H4 (cell line): ENCODE results near the gene ISL1. TPM values are rescaled to one million over a fixed set of nuclear protein-coding genes. Genes with fewer than 3 reads are reported as not detected.
A peak's percentile ranks its signal among the peaks of the same experiment; 100 is the strongest.

Source experiments
- DNase-seq: peaks from one replicate; pipeline ENCODE4 v3.0.0-alpha.2; 2015; ENCODE audit warnings: low spot score
- total RNA-seq: library from RNA; depleted of rRNA; stranded (reverse); fragments of >200 nt; shearing (Covaris generic); gene quantifications from 2 replicates; pipeline ENCODE4 v1.2.3, GENCODE V29; 2014

The ISL1 gene
- total RNA-seq, 1 experiment from 2014 or later: 4.6 TPM

DNA sequence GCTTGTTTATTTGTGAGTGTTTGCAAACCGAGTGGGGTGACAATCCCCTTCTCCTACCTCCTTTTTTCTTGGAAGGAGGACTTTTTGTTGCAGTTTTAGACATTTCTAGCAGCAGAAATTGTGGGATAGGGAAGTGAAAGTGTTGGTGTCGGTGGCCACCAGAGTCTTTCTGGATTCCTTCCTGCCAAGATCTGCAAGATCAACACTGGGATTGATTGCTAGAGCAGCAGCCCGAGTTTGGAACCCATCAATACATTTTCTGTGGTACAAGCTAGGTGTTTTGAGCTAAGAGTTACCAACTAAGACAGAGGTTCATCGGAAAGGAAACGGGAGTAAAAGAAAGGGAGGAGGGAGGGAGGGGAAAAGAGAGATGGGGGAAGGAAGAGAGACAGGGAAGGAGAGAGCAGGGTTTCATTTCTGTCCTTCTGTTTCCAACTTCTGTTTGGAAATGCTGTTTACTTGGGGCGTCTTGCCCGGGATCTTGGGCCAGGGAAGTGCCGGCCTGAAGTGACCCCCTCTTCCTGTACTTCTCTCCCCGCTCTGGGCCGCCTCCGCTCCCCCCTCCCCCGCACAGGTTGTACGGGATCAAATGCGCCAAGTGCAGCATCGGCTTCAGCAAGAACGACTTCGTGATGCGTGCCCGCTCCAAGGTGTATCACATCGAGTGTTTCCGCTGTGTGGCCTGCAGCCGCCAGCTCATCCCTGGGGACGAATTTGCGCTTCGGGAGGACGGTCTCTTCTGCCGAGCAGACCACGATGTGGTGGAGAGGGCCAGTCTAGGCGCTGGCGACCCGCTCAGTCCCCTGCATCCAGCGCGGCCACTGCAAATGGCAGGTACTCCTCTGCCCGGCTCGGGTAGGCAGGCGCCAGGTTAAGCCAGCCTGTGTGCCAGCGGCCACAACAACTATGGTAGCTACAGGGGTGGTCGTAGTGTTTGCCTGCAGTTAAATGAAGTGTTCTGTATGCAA, 4.0 kb downstream of the ISL1 start:
- DNase-seq: no peak

DNA sequence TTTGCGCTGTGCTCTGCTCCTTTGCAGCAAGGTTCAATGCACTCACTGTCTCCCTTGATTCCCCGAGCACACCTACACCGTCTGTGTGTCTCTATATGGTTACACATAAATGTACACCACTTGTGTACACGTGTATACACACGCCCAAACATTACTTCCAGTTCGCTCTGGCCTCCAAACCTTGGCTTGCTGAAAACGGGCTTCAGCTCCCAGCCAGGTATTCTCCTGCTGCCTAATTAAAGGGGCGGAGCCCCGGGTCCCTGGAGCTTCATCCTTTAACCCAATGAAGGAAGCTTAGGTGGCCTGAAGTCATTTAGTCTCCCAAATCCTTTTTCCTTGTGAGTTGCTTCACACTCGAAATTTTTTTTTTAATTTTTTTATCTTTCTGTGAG, 4.6 kb downstream of the ISL1 start:
- DNase-seq: no peak

DNA sequence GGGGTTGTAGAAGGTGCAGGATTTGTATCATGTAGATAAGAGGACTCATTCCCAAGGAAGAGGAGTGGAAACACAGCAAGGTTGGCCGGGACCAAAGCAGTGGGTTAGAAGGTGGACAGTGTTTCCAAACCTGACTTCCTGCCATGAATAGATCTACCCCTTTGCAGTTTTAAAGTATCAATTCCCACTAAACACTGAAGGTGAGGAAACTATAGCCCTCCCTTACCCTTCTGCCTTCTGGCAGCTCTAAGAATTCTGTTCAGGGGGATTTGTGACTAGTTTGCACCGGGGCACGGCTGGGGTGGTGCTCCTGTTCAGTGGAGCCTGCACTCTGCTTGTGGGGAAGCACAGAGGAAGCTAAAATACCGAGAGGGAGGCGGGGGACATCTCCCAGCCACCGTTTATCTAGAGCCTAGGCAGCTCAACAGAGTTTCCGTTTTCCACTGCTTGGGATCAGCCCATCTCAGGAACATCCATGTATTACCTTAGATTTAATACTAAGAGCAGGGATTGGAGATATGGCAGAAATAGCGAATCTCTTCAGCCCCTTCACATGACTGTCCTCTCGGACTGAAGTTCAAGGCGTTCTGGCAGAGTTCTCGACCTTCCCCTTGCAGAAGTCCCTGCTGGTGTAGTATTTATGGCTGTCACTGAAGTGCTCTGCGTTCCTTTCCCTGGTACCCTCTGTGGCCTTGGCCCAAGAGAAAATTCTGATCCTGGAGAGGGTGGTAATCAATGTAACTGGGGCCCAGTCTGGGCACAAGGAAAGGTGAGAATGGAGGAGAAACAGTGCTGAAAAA, 5.4 kb downstream of the ISL1 start:
- no peak for DNase-seq

DNA sequence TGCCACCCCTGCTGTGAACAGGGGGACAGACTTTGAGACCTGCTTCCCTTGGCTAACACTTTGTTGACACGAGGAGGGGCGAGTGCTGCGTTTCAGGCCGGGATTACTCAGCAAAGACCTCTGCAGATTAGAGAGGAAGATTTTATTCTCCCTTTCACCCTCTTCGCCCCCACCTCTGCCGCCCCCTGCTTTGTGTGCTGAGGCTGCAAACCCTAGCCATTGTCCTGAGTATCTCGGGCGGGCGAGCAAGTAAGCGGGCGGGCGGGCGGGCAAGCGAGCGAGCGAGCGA, 6.0 kb downstream of the ISL1 start:
- no peak for DNase-seq

DNA sequence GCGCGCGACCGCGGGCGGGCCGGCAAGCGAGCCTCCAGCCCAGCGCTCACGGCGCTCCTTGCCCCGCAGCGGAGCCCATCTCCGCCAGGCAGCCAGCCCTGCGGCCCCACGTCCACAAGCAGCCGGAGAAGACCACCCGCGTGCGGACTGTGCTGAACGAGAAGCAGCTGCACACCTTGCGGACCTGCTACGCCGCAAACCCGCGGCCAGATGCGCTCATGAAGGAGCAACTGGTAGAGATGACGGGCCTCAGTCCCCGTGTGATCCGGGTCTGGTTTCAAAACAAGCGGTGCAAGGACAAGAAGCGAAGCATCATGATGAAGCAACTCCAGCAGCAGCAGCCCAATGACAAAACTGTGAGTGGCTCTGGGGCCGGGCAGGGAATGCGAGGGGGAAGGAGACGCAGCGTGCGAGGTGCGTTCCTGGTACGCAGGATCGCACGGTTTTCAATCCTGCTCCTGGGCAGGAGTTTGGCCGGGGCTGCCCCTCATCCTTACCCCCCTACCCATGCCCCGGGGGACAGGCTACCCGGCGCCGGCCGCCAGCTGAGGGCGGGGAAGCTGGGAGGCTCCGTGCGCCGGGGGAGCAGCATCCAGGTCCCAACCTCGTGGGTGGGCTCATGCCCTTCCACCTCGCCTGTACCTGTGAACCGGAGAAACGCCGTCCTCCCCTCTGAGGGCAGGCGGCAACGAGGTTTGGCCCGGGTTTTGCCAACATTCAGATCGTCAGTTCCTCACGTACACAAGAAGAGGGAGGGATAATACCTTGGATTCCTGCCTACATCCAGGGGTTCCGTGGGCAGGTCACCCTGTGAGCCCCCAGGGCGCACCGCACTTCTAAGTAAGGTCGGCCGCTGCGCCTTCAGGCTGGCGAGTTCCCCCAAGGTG, 6.6 kb downstream of the ISL1 start:
- DNase-seq: no peak

DNA sequence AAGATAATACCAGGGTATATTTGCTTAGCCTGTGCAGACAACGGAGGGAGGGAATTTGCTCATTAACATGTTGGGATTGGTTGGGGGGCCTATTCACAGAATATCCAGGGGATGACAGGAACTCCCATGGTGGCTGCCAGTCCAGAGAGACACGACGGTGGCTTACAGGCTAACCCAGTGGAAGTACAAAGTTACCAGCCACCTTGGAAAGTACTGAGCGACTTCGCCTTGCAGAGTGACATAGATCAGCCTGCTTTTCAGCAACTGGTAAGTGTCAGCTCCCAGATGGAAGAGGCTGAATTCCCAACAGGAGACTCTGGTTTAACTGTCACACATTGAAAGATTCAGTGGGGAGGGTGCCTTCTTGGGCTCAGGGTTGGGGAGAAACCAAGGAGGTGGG, 7.9 kb downstream of the ISL1 start:
- DNase-seq: no peak

DNA sequence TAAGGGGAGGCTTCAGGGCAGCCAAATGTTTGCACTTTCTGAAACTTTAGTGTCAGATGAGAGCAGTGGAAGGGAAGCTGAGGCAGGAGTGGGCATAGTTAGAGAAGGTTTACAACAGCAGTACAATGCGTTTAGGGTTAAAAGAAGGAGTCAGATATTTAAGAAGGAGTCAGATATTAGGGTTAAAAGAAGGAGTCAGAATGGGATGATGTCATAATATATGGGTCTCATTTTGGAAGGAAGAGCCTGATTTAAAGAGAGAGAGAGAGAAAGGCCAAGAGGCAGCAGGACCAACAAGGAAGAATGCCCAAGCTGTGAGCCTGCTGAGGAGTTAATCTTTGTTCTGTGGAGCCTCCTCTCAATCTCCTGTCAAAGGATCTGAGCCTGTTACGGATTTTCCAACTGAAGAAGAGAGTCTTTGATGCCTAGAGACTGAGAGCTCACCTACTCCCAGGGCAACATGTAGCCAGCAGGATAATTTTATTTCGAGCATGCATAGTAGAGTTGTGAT, 9.5 kb downstream of the ISL1 start:
- no peak for DNase-seq

DNA sequence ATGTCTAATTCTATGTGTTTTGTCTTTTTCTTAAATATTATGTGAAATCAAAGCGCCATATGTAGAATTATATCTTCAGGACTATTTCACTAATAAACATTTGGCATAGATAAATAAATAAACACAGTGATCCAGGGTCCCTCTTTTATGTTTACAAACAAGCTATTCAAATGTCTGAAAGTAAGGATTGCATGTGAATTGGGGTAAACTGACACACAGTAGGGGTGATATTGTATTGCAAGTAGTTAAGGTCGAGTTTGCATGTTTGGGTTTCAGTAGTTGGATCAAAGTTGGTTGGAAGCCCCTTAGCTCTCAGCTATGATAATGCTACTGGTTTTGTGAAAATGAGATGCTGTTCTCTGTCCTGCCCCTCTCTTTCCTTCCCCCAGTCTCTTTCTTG, 11.4 kb downstream of the ISL1 start:
- no peak for DNase-seq

DNA sequence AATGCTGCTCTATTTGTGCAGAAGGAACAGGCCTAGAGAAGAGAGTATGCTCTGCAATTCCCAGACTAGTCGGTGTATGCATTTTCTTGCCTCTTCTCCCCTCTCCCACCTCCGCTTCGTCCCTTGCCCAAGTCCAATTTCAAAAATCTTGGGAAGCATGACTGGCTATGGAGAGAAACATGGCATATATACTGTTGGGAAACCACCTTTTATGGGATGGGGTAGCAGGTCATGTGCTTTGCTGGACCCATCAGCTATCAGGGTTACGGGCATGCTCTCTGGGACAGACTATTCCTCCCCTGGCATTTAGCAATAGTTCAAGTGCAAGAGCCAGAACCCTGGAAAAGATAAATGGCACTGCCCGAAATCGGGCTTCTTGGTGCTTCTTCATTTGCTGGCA, 12.0 kb downstream of the ISL1 start:
- no peak for DNase-seq

DNA sequence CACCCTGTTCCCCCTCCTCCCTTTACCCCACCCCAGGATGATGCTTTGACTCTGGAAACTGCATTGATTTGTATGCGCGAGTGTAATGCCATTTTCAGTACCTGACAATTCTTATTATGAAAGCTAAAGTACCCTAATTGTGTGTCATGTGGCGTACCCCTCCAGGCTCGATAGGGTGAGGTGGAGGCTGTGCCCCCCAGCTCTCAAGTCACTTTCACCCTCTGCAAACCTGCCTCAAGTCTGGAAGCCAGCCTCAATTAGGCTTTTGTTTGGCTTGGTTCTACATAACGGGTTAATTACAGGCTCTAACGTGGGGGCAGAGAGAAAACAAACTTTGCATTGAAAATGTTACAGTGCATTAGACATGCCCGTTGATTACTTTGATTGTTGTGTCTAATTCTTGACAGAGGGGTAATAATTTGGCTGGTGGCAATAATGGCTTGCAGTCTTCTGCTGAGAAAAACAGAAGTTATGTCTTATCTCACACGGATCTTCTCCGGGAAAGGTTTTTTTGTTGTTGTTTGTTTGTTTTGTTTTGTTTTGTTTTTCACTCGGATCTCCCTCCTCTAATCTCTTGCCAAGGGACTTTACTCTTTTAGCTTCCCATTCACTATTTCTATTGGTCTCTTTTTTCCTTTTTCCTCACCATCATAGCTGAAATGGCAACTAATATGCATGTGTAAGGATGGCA, 12.6 kb downstream of the ISL1 start:
- no peak for DNase-seq

DNA sequence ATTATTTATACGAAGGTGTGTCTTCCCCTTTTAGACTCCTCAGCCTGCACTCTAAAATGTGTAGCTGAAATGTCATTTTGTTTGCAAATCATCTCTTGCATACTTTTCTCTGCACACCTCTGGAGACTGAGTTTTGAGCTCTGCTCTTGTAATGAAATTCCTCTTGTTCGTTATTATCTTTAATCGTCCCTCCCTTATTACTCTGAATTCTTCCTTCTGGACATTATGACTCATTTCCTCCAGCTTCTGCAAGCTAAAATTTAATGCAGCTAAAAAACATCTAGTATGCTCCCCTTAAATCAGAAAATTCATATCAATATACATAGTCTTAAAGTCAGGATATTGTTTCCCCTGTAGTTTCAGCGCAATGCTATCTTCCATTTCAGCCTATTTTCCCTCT, 13.5 kb downstream of the ISL1 start:
- DNase-seq: no peak

DNA sequence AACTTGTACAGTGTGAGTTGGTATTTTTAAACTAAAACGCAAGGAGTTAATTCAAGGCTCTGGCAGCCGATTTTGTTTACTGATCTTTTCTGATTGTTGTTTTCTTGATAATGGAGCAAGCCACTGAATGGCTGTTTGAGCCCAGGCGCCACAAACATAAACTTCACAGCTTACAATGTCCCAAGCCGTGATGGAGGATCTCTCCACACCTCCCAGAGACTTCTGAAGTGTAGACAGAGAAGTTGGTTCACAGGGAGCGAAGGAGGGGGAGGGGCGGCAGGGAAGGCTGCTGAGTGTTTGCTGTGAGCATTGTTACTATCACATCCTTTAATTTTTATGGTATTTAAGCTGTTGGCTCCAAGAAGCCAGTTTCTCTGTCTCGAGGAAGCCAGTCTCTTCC, 14.7 kb downstream of the ISL1 start:
- DNase-seq: no peak

DNA sequence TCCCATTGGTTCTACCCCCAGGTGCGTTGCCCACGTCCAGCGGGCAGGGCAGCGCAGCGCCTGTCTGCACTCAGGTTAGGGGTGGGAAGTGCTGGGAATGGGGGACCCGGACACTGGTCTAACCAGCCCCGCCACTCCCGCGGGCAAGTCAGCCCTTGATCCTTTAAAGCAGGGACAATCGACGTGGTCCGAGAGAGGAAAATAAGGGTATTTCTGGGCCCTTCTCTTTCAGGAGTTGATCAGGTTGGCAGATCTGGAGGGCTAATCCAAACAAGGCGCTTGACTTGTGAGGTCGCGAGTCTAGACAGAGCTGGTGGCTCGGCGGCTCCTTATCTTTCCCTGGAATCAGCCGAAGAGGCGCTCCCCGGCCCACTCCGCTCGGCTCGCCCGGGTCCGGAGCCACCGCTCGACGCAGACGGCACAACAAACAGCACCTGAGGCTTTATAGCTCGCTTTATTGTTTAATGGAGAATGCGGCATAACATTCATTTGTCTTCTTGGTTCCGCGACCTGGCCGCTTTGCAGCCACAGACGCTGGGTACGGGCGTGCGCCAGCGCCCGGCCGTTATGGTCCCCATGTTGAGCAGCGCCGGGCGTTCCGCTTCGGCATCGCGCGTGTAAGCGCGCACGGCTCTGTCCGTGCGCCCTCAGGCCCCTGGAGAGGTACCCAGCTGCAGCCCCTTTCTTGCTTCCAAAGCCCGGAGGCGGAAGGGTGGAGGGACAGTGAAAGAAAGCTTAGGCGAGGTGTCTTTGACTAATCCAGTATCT, 15.8 kb downstream of the ISL1 start:
- DNase-seq: no peak

DNA sequence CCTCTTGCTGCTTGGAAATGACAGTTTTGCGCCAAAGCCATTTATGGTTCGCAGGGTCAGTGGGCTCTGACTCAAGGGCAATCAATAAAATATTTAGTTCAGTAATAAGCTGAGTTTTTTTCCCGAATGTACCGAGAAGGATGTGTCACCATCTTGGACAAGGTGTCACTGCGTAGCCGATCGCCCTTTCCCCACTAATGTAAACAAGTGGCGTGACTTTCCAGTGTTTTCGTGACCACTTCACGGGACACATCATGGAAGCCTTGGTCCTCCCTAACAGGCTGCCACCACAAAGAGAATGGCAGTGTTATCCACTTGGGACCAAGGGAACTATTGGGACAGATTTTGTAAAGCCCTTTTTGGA, 16.4 kb downstream of the ISL1 start:
- DNase-seq: no peak

DNA sequence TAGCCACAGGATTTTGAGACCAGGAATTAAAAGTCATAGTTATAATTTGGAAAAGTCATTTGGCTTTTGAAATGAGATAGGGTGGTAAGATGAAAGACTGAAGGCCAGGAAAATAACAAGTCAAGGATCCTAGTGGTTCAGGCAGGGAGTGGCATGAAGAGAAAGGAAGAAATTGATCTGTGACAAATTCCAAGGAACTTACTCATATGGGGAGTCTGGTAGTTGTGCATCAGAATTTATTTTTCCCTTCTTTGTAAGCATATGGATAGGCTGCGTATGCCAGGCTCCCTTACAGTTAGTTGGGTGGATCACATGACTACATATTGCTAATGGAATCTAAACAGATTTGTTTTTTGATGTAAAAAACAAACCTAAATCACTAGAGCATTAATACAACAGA, 21.0 kb downstream of the ISL1 start:
- DNase-seq: no peak

DNA sequence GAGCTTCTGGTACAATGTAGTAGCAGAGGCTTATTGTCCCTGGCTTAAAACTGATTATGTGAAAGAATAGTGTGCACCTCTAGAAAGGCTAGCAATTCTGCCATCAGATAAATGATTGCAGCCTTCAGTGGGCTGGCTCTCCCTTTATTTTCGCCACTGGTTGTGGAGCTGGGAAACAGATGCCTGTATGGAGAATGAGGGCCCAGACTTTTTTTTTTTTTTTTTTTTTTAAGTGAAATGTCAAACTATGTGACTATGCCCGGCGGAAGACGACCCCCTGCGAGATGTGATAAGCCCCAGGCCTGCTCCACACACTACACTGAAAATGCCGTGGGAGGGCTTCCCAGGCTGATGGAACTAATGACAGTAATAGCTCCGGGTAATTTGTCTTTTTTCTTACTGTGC, 28.7 kb downstream of the ISL1 start:
- no peak for DNase-seq

DNA sequence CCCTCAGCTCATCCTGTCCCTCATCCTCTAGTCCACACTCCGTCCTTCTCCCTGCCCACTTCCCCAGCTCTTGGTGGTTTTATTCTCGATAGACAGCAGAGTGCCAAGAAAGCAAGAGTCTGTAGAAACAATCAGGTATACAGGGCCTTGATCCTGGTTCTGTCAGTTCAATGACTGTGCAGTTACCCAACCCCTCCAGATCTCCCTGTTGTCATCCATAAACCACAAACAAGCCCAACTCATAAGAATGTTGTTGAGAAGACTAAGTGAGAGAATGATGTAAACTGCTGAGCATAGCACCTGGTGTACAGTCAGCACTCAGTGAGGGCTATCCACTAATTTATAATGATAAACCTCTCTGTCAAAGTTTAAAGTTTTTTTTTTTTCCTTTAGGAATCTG, 31.3 kb downstream of the ISL1 start:
- DNase-seq: peak; percentile 25

DNA sequence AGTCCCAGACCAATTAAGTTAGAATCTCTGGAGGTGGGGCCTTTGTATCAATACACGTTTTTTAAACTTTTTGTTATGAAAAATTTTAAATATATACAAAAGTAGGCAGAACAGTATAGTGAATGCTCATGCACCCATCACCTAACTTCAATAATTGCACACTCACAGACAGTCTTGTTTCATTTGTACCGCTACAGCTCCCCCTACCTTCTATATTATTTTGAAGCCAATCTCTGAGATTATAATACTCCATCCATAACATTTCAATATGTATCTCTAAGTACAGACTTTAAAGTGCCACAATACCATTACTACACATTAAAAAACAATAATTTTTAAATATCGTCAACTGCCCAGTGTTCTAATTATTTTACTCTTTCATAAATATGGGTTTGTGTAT, 32.9 kb downstream of the ISL1 start:
- no peak for DNase-seq

DNA sequence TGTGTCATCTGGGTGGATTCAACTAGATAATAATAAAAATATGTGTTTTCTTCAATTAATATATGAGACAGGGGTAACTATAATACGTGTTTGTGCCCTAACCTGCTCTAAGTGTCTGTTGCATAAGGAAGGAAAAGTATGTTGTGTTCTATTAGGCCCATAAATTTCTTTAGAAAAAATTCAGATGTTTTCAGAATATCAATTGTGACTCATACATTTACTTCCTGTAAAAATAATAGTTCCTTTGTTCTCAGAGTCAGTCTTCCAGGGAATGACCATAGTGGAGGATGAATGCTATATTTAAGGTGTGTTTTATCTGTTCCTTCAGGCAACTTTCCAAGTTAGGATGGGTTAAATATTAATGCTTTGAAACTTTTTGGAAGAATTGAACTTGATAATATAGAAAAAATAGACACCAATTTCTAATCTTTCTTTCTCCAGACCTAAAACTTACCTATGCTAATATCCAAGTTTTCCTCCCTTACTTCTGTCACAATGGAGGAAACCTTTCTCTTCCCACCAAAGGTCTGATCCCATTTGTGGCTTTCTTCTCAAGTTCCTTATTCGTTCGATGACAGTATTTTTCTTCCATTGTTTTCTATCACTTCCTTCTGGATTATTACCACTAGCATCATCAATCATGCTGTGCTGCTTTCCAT, 49.9 kb downstream of the ISL1 start:
- no peak for DNase-seq

DNA sequence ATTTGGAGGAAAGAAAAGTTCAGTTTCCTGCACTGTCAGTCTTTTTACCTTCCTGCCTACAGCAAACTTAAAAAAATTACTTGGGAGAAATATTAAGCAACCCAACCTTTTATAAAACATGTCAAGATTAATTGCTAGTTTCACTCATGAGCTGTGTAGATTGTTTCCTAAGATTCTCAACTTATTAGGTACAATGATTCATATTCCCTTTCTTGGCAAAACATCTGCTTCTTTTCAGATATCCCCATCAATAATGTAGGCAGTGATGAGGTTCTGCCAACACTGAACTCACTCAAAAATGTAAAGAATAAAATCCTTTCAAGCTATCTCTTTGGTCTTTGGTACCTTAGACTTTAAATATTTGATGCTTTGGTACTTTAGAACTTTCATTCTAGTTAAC, 56.0 kb downstream of the ISL1 start:
- DNase-seq: no peak
